ENCODE results near the gene PKD1L1. TPM values are rescaled to one million over a fixed set of nuclear protein-coding genes. Genes with fewer than 3 reads are reported as not detected.
"Not testable (repeated sequence)": the region's sequence is repeated elsewhere in the genome, so short reads cannot be mapped to it uniquely, and the experiment has no call there.

The PKD1L1 gene
- total RNA-seq, 2 experiments from 2014 or later, result 0.08 TPM

DNA sequence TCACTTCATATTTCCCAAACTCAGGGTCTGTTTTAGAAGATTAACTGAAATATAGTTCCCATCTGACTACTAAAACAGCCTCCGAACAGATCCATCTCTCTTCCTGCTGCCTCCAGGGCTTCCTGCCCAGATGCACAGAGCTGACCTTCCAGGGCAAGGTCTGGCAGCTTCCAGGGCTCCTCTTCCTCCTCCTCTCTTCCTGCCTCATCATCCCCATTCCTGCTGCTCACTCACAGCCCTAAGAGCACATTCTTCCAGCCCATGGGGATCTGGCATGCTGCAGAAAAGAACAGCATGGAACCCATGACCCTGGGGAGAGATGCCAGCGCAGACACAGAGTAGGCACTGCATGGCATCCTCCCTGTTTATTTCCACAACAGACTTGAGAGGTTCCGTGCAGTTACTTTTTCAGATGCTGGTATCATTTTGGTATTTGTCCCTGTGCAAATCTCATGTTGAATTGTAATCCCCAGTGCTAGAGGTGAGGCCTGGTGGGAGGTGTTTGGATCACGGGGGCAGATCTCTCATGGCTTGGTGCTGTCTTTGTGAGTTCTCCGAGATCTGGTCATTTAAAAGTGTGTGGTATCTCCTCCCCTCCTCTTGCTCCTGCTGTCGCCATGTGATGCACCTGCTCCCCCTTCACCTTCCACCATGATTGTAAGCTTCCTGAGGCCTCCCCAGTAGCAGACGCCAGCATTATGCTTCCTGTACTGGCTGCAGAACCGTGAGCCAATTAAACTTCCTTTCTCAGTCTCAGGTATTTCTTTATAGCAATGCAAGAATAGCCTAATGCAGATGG lies 4.4 kb downstream of the PKD1L1 start:
- POLR2A ChIA-PET, result no interaction called here
- CTCF ChIA-PET, result interaction anchor here (0.9 to 2.0 kb wide), 3 partner anchors 165 to 211 kb away, joined by 4 to 10 read pairs (median 6); no protein-coding TSS in a partner anchor

DNA sequence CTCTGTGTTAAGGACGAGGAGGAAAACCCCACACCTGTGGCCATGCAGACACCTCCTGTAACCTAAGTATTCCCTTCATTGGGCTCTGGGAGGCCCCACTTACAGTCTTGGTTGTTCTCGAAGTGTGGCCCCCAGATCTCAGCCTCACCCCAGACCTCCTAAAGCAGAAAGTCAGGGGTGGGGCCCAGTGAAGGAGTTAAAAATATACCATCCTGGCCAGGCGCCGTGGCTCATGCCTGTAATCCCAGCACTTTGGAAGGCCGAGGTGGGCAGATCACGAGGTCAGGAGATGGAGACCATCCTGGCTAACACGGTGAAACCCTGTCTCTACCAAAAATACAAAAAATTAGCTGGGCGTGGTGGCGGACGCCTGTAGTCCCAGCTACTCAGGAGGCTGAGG lies 5.6 kb downstream of the PKD1L1 start:
- POLR2A ChIA-PET, CTCF ChIA-PET: not testable (repeated sequence)

DNA sequence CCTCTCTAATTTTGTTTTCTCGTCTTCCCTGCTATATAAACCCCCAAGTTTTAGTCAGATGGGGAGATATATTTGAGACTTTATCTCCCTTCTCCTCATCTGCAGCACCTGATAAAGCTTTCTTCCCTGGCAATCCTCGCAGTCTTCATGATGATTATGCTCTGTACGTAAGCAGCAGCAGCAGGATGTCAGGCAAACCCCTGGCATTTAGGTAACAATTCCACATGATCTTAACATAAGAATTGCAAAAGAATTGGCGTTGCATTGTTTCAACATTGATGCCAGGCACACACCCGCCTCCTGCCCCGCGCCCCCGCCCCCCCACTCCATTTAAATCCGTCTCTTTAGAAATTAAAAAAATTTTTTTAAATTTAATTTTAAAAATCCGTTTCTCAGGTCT lies 6.1 kb downstream of the PKD1L1 start:
- ChIA-PET POLR2A (no interaction called here), CTCF (interaction anchor here (1.0 kb wide), 1 partner anchor 168 kb away, joined by 3 read pairs; no protein-coding TSS in a partner anchor)

DNA sequence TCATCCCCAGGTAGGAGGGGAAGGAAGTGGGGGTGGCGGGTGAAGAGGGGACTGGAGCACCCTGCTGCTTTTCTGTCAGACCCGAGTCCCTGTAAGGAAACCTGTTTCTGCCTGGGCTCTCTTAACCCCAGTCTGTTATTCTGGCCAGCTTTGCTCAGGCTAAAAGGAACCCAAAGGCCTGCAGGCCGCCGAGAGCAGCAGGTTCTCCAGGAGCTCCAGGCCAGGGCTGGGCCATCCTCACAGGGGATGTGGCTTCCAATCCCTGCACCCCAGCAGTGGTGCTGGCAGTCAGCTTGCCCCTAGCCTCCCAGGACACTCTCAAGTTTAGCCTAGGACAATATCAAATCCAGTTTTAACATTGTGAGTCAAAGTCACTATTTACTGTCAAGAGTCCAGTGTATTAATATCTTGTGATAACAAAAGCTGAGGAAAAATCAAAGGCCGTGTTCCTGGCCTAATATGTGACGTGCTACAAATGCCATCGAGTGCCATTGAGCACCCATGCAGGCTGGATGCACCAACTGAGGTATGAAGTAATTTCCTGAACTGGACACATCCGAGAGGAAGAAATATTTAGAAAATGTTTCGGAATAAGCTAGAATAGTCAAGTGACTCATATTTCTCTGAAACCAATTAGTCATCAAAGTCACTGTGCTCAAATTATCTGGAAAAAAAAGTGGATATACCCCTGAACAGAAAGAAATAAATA lies 7.0 kb downstream of the PKD1L1 start:
- ChIA-PET CTCF (interaction anchor here (0.5 to 1.0 kb wide), 3 partner anchors 28 to 214 kb away, joined by 3 to 5 read pairs (median 3); no protein-coding TSS in a partner anchor), POLR2A (no interaction called here)

DNA sequence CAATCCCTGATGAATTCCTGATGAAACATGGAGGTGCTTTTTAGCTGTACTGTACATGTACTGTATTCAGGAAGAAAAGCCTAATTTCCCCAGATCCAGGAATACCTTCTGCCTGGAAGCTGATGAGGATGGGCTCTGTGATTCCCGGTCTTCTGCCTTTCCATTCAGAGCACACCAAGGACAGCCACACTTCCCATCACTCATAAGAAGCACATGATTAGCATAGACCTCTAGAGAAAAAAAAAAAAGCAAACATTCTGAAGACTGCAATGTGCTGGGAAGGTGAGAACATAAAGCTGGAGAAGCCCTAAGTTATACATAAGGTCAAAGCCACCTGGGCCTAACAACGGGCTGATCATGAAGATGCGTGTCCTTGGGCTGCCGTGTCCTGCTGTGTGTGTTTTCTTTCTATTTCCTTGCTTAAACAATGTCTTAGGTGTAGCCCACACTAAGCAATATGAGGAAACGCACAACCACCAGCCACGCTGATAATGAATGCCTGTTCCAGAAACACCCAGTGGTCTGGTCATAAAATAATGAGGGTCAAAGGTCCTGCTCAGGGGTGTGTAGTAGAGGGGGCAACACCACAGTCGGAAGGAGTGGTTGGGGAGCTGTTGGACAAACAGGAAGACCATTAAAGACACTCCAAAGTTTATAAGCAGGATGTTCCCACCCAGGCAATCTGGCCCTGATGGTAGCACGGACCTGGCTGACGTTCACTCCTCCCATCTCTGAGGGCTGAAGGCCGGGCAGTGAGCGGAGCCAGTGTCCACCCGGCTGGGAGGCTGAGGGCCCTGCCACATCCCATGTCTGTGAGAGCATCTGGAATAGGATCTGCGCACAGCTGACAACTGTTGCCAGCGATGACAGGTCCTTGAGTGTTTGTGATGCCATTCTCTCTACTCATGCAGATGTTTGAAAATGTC lies 7.9 kb downstream of the PKD1L1 start:
- POLR2A ChIA-PET, result no interaction called here

DNA sequence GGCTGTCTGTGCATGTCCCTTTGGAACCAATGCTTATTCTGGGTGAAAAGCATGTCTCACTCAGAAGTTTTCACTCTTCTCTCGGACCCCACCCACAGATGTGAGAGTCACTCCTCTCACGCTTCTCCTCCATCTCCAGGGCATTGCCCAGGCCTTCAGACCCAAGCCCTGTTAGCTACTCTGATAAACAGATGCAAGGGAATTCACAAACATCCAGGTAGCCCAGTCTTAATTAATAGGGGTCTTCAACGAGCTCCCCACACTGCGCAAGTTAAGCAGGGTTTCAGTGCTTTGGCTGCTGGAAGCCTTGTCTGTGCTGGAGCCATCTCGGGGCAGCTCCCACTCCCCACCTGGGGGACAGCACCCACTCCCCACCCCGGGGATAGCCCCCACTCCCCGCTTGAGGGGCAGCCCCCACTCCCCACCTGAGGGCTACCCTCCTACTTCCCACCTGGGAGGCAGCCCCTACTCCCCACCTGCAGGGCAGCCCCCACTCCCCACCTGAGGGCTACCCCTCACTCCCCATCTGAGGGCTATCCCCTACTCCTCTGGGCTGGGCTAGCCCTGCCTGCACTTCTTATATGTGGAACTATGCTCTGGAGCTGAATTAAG lies 8.7 kb downstream of the PKD1L1 start:
- CTCF ChIA-PET, result interaction anchor here (1.9 to 2.1 kb wide), 2 partner anchors 55 to 215 kb away, joined by 6 to 8 read pairs; no protein-coding TSS in a partner anchor
- POLR2A ChIA-PET, result no interaction called here

More for the DNA sequence above, 7.9 kb downstream of the PKD1L1 start:
- CTCF ChIA-PET, result interaction anchor here (0.5 to 1.9 kb wide), 2 partner anchors 27 to 56 kb away, joined by 5 to 8 read pairs; no protein-coding TSS in a partner anchor

DNA sequence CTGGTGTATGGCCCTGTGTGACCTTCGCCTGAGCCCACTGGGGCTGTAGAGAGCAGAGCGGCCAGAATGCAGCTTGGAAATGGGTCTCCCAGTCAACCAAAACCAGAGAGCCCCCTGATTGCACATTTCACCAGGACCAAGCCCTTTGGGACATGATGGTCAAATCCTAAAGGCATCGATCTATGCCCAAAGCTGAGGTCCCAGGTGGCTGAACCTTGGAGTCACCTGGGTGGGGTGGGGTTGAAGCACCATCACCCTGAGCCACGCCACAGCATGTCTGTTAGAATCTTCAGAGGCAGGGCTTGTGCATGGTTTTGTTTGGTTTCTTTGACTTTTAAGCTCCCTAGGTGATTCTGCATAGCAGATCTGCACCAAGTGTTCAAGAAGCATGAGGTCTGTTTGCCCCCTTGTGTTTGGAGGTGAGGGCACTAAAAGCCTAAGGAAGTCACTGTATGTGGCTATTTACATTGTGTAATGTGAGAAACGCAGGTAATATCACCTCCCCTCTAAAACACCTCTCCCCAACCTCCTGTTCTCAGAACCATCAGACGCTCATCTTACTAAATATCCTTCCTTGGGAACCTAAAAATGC lies 9.6 kb downstream of the PKD1L1 start:
- POLR2A ChIA-PET, result no interaction called here
- CTCF ChIA-PET, result interaction anchor here (1.9 to 2.1 kb wide), 2 partner anchors 54 to 216 kb away, joined by 6 to 8 read pairs; no protein-coding TSS in a partner anchor

DNA sequence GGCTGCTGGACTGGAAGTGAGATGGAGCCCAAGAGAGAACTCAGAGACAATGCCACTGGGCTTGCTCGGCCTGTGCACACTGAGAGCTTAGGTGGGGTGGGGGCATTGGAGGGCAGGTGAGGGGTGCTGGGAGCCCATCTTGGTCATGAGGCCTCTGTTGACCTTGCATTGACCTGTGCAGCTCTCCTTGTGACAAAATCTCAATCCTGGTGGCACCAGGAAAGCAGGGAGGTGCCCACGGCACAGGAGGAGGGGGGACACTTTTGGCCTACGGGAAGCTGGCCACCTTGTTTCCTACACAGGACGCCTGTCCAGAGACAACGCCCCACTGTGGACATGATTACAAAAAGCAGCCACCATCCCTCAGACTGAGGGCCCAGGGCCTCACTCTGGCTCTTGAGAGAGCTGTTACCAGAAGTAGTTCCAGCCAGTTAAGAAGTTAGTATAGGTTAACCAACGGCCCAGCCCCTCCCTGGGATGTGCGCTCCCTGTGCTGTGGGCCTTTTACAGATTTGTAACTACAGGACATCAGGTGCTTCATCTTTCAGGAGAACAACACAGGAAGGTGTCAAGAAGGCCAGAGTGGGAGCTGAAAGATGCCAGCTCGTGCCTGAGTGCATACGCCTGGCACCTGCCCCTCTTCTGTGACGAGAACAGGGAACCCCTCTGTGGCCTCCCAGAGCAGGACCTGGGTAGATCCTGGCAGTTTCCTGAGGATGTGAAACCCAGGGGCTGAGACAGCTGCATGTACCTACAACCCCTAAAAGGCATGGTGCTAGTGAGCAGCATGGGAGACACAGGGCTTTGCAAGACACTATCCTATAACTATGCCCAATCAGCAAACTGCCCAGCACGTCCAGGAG lies 10.3 kb downstream of the PKD1L1 start:
- ChIA-PET POLR2A (no interaction called here), CTCF (interaction anchor here (1.4 to 2.1 kb wide), 3 partner anchors 53 to 217 kb away, joined by 3 to 8 read pairs (median 6); no protein-coding TSS in a partner anchor)

DNA sequence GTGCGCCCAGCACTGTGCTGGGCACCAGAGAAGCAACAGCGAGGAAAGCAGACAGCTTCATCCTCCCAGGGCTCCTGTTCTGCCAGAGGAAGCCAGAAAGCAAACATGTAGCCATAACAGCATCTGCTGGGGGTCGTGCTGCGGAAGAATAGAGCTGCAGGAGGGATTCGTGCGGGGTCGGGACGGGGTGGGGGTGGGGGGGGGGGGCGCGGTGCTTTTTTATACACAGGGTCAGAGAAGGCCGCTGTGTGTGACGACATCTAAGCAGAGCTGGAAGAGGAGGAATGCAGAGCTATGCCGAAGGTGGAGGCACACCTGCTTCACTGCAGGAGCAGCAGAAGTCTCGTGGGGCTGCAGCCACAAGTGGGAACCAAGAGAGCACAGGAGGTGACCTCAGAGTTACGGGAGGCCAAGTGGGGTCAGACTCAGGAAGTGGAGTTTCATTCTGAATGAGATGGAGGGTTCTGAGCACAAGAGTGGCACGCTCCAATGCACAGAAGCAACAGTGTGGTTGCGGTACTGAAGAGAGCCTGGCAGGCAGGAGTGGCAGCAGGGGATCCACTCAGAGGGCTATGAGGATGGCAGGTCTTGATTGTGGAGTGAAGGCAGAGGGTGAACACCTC lies 11.1 kb downstream of the PKD1L1 start:
- ChIA-PET POLR2A (no interaction called here), CTCF (interaction anchor here (1.4 to 2.1 kb wide), 2 partner anchors 54 to 217 kb away, joined by 3 to 6 read pairs; no protein-coding TSS in a partner anchor)

DNA sequence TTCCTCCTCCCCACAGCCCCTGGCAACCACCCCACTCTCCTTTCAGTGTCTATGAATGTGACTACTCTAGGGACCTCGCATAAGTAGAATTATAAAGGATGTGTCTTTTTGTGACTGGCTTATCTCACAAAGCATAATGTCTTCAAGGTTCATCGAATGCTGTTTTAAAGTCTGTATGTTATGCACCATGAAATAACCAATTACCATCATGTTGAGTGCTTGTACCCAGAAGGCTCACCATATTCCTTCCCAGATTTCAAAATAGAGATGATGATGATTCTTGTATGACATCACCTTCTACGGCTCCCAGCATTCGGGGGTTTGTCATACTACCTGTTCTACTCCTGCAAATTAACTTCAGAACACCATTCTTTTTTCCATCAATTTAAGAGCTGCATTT lies 11.9 kb downstream of the PKD1L1 start:
- POLR2A ChIA-PET, result no interaction called here
- CTCF ChIA-PET, result no interaction called here

DNA sequence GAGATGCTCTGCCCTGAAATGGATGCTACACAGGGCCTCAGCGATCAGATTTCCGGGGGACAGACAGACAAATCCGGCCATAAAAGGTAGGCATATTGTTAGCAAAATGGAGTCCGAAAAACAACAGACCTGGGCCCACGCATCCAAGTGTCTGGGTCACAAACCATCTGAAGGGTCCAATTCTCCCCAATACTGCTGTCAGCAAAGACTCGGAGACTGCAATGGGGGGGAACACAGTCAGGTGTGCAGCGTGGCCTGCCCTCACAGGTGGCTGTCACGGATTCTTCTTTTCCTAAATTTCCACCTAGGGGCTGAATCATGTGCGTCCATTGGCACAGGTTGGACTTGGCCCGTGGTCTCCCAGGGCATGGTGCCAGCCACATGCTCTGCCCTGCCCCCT lies 12.9 kb downstream of the PKD1L1 start:
- ChIA-PET POLR2A (no interaction called here), CTCF (no interaction called here)

DNA sequence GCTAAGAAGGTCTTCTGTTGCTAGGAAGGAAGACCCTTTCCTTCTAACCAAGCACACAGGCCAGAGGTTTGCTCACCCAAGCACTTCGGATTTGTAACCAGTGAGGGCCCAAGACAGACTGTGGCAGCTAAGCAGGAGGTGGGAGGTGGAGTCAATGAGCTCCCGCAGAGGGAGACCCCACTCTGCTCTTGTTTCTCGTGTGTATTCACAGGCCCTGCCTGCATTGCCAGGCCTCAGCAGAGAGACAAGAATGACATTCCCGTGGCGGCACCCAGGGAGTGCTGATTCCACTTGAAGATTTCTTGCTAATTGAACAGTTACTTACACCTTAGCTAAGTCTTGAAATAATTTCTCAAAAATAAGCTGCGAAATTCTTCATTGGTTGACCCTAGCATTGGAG lies 13.4 kb downstream of the PKD1L1 start:
- CTCF ChIA-PET, result no interaction called here

DNA sequence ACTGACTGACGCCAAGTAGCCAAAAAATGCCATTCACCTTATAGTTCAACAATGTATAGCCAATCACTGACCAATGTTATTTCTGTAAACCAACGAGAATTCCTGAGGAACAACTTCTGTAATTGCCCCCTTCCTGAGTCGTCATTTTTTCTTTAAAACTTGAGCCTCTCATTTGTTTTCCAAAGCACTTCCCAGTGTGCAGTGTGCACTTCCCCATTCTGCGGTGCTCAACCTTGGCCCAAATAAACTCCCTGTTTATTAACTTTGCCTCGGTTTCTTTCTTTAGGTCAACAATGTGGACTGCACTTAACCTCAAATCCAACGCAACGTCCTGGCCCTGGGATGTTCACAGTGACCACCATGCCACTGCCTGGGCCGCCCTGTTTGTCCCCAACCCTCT lies 15.1 kb downstream of the PKD1L1 start:
- POLR2A ChIA-PET, result no interaction called here
- CTCF ChIA-PET, result interaction anchor here (0.7 kb wide), 1 partner anchor 136 kb away, joined by 3 read pairs; no protein-coding TSS in a partner anchor

More for the DNA sequence above, 13.4 kb downstream of the PKD1L1 start:
- POLR2A ChIA-PET, result no interaction called here

DNA sequence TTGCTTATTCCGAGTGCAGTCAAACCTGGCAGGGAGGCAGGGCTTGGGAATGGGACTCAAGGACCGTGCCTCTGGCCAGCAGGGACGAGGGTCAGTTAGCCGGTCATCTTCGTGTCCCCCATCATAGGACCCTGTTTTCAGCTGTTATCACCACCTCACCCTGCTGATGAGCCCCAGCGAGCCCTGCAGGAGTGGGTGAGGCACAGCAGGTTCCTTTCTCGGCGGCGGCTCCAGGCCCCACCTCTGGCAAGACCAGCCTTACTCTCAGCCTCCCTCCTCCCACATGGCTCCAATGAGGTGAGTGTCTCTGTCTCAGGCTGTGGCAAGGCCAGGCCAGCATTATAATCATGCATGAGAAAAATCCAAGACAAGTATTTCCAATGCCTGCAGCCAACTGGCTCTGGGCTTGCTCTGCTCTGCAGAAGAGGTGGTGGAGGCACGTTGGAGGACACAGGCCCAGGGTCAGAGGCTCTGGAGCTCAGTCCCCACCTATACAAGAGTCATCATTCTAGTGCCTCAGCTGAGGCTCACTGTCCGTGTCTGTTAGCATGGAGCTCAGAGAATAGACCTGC lies 15.7 kb downstream of the PKD1L1 start:
- POLR2A ChIA-PET, result no interaction called here
- CTCF ChIA-PET, result interaction anchor here (0.7 kb wide), 1 partner anchor 136 kb away, joined by 3 read pairs; no protein-coding TSS in a partner anchor

DNA sequence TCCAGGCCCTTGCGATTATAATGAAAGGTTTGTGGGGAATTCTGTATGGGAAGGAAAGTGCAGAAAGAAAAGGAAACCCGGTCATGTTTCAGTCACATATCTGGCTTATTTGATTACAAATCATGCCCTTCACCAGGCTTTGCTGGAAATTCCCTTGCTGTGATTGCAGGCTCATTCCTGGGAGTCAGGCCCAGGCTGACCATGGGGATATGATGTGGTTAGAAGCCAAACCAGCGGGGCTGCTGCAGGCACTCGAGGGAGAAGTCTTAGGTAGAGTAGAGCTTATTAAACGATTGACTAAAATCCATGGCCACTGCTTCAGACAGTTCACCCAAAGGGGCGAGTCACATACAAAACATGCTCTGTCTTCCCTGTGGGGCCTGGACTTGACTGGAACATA lies 16.2 kb downstream of the PKD1L1 start:
- ChIA-PET CTCF (no interaction called here), POLR2A (no interaction called here)

DNA sequence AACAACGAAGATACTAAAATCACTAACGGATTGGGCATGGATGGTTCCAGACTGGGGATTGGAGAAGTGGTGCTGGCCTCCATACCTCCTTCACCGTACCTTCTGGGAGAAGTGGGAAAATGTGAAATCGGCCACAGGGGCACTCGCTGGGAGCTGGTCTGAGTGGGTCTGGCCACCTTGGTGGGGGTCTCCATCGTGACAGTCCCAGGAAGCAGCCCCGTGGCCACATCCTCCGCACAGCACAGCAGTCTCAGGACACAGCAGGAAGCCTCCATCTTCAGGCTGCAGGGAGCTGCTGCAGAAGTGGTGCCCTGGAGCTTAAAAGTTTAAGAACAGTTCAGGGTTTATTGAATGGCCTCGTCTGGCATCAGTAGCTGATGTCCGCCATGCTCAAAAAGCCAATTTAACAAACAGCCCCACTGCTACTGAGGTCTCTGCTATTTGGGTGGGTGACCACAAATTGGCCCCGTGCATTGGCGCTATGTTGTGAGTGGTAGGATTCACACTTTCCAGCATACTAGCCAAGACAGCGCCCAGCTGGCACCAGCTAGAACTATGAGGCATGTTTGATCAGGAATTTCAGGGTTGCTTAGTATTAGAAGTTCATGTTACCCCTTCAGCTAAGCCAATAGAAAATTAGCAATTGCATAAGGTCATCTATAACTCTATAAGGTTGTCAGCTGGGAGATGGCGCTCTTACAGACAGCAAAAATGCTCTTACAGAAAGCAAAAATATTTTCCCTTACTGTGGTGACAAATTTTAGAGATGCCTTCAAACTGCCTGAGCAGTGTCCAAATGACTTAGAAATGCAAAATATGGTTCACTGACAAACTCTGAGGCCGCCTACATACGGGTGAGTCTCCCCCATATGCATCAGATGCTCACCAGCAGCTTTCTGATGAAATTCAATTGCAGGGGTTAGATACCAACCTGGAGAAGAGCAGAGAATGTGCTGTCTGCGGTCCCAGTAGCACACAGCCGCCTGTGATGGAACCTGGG lies 17.0 kb downstream of the PKD1L1 start:
- POLR2A ChIA-PET, result no interaction called here
- CTCF ChIA-PET, result no interaction called here

All from activated CD8-positive, alpha-beta memory T cell treated with anti-CD3 and anti-CD28 coated beads for 36 hours (primary cell).